ENCODE data around the gene PUM2.

- TF ChIP-seq EZH2phosphoT487 (IDR thresholded peaks at IDR 0.05; ENCODE audit: low read length) = no peak
- TF ChIP-seq EZH2 (optimal IDR thresholded peaks at IDR 0.05; ENCODE audit: low read depth, low read length) = no peak
- no peak; the same call in 1 of the 2 replicates for TF ChIP-seq CTCF (IDR thresholded peaks at IDR 0.05; ENCODE audit: low read length)
Observed at GRCh38 chr2:20222769-20223406, 127.8 kb downstream of the PUM2 start.

Measured in MM.1S (cell line).